HG02938 (cell line): ENCODE results near the gene RAB40AL.
"Not testable (repeated sequence)": the region's sequence is repeated elsewhere in the genome, so short reads cannot be mapped to it uniquely, and the experiment has no call there.

ENCODE experiments used
- ATAC-seq: cut with Tn5 transposase; IDR thresholded peaks from one replicate; pipeline ENCODE4 v1.9.1; 2021; ENCODE audit warnings: mild to moderate bottlenecking, moderate library complexity; ENCODE audit not compliant: unreplicated experiment

The RAB40AL gene, protein sequence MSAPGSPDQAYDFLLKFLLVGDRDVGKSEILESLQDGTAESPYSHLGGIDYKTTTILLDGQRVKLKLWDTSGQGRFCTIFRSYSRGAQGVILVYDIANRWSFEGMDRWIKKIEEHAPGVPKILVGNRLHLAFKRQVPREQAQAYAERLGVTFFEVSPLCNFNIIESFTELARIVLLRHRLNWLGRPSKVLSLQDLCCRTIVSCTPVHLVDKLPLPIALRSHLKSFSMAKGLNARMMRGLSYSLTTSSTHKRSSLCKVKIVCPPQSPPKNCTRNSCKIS

DNA sequence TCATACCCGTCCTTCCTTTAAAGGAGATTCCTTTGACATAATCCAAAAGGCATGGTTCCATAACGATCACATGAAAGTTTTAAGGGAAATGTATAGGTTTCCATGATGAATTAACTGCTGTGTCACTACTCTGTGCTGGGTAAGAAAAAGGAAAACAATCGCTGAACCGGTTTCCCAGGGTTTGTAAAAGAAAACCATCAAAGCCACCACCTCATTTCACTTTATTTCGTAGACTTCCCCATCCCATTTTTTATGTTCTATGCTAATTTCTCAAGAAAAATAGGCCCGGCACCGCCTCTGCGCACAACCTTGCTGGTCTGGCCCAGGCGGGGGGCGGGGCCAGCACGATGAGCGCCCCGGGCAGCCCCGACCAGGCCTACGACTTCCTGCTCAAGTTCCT lies at the start of gene RAB40AL:
Gene RAB40AL (plus strand): TSS at position 301 of the 400 bp plus-strand sequence. CDS start 47 bp downstream, at position 348.
- ATAC-seq: not testable (repeated sequence)

DNA sequence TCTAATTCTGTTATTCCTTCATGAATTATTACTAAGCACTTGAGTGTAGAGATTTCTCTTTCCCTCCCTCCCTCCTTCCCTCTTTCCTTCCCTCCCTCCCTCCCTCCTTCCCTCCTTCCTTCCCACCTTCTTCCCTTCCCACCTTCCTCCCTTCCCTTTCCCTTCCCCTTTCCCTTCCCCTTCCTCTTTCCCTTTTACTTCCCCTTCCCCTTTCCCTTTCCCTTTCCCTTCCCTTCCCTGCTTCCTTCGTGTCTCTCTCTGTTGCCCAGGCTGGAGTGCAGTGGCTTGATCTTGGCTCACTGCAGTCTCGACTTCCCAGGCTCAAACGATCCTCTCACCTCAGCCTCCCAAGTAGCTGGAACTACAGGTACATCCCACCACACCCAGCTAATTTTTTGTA lies 49.4 kb upstream of the RAB40AL start:
- no peak for ATAC-seq

DNA sequence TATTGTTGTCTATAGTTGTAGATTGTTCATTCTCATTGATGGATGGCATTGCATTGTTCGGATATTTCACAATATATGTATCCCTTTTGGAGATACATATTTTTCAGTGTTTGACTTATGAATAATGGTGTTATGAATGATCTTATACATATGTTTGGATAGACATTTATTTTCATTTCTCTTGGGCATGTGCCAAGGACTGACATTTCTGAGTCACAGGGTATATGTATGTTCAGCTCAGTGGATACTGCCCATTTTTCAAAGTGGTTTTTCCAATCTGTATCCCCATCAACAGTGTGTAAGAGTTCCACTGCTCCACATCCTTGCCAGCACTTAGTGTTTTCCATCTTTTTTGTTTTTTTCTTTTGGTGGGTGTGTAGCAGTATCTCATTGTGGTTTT lies 45.0 kb upstream of the RAB40AL start:
- ATAC-seq: no peak

DNA sequence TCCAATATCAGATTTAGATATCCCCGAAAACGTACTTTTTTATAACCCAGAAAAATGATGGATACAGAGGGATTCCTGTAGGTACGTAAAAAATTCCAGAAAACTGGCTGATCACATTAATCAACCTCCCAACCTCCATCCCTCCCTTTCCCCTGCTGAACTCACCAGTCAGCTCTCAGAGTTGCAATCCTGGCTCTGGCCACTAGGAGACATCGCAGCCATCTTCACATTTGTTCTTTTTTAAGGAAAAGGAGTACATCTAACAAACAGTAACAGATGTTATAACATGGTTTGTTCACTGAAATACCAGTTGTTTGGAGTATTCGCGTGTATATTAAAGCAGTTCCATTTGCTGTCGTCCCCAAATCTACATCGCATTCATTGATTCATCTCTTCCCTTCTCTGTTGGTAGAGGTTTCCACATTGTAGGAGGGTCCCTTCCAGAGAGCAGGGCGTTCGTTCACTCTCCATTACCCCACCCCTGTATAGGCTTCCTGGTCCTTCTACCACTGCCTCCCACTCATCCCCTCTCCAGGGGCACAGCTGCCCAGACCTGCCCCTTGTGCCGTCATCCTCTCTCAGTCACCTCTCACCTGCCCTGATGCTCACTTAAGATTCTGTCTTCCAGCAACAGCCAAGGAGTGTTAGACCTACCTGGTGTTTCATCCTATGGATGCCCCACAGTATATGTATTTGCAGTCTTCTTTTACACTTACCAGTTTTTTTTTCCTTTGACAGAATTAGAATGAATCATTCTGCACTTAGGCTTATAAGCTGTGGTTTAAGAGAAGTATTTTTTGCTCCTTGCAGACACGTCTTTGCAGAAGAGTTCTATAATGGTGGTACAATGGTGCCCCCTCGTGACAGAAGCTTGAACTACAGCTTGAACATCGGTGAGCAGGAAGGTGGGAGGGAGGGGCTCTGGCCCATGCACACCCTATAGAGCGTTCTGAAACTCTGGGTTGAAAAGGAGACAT lies 36.8 kb upstream of the RAB40AL start:
- ATAC-seq: peak; percentile 87

DNA sequence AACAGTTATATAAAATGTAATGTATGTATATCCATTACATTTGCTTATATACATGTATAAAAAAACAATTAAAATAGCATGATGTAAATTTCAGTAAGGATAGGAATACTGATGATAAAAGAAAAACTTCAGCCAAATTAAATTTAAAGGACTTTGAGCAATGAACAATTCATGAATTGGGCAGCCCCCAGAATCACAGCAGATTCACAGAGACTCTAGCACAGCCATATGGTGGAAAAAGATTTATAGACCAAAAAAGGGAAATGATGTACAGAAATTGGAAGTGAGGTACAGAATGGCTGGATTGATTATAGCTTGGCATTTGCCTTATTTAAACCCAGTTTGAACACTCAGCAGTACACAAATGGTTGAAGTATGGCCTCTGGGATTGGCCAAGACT lies 34.7 kb upstream of the RAB40AL start:
- ATAC-seq: no peak

DNA sequence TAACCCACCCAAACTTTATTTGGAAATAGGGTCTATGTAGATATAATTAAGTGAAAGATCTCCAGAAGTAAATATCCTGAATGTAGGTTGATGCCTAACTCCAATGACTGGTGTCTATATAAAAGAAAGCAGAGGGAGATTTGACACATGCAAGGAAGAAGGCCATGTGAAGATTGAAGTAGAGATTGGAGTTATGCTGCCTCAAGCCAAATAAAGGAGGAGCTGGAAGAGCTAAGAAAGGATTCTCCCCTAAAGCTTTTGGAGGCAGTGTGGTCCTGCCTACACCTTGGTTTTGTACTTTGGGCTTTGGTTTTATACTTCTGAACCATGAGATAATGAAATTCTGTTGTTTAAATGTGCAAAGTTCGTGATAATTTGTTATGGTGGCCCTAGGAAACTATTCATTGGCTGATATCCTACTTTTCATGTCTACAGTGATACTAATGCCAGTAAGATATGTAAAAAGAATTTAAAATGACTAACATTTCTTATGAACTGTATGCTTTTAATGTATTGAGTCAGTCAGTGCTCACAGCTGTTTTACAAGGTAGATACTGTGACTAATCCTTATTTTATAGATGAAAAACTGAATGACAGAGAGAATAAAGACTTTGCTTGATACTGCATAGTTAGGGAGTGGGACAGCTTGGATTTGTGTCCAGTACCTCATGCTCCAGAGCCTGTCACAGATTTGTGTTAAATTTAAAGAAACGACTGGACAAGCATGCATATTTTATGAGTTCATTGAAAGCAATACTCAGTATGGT lies 5.9 kb upstream of the RAB40AL start:
- ATAC-seq: no peak

DNA sequence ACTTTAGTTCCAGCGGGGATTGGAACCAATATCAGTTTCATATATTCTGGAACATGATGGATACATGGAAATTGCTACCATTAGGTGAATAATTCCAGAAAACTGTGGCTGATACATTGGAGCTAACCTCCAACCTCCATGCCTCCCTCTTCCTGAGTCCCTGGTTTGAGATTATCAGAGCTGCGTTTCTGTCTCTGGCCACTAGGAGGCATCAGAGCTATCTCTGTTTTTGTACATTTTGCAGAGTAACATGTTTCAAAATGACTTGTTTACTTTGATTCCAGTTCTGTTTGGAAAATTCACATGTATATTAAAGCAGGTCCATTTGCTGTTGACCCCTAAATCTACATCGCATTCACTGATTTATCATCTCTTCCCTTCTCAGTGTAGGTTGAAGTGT lies 2.4 kb upstream of the RAB40AL start:
- ATAC-seq: no peak

DNA sequence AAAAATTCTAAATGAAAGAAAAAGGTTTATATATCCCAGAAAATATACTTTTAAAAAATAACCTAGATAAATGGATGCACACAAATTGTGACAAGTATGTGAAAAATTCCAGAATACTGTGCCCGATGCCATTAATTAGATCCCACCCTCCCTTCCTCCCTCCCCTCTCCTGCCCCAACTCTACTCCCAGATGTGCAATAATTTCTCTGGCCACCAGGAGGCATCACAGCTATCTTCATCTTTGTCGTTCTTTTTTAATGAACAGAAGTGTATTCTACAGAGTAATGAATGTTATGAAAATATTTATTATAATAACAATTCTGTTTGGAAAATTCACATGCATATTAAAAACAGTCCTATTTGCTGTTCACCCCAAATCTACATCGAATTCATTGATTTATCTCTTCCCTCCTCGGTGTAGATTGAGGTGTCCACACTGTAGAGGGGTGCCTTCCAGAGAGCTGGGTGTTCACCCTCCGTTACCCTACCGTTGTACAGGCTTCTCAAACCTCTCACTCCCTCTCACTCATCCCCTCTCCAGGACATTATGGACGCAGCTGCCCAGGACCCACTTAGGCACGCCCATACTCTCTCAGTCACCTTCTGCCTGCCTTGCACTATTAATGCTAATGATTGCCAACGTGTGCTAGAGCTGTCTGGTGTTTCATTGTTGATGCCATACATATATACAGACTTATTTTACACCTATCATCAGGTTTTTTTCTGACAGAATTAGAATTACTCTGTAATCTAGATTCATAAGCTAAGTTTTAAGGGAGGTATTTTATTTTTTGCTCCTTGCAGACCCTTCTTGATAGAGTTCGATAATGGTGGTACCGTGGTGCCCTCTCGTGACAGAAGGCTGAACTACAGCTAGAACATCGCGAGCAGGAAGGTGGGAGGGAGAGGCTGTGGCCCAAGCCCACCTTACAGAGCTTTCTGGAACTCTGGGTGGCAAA lies 14.1 kb downstream of the RAB40AL start:
- peak; percentile 75 for ATAC-seq

DNA sequence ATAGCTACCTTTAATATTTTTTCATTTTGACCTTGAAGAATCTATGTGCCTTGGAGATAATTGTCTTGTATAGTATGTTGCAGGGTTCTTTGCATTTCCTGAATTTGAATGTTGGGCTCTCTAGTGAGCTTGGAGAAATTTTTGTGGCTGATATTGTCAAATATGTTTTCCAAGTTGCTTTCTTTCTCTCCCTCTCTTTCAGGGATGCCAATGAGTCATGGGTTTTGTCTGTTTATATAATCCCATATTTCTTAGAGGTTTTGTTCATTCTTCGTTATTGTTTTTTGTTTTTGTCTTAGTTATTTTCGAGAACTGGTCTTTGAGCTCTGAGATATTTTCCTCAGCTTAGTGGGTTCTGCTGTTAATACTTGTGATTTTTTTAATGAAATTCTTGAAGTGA lies 20.7 kb downstream of the RAB40AL start:
- no peak for ATAC-seq

DNA sequence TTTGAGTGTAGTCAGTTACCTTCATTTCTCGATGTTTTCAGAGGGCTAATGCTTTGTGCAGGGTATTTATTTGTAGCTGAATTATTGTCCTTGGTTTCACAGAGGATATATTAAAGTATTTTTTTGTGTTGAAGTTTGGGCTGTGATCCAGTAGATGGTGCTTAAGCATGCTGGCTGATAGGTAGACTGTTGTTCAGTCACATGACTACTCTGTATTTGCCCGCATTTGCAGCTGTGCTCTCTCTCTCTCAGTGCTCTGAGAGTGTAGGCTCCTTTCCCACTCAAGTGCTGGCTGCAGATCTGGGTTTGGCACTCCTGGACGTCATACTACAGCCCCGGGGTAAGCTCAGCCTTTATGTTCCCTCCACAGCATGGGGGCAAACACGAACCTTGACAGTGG lies 21.7 kb downstream of the RAB40AL start:
- no peak for ATAC-seq

DNA sequence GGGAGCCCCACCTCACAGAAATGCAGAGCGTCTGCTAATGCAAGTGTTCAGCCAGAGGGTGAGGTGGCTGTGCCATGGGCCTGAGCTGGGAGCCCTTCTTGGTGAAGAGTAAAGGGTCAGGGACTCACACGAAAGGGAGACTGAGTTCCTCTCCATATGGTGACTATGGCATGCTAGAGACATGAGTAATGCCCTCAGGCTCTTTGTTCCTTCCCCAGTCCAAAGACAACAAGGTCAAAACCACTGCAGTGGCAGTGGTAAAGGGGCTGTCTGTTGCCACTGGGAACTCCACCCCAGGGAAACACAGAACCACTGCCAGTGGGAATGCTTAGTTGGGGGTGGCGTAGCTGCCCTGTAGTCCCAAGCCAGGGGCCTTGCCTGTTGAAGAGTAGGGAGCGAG lies 22.4 kb downstream of the RAB40AL start:
- ATAC-seq: no peak

DNA sequence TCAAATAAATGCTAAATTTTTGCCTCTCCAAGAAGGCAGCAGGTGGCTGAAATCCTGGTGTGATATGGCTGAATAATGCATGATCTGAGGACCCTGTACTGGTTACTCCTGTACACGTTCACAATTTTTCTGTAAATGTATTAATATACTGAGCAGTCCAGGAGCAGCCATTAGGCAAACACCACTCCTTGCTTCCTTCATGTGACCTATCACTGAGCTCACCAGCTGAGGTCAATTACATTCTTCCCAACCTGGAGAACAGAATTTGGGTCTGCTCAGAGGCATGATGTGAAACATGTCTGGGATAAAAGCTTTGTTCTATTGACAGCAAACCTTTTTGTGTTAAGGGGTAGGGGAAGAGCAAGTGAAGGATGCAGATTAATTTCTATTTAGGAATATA lies 26.9 kb downstream of the RAB40AL start:
- ATAC-seq: no peak

DNA sequence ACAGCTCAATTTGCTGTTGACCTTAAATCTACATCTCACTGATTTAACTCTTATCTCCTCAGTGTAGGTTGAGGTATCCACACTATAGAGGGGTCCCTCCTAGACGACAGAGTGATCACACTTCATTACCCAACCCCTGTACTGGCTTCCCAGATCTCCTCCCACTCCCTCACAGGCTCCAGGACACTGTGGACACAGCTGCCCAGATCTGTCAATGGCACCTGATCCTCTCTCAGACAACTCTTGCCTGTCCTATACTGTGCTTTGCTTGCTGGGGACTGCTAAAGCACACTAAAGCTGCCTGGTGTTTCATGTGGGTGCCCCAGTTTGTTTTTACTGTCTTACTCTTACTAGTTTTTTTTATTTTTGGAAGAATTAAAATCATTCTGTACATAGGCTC lies 27.9 kb downstream of the RAB40AL start:
- no peak for ATAC-seq

DNA sequence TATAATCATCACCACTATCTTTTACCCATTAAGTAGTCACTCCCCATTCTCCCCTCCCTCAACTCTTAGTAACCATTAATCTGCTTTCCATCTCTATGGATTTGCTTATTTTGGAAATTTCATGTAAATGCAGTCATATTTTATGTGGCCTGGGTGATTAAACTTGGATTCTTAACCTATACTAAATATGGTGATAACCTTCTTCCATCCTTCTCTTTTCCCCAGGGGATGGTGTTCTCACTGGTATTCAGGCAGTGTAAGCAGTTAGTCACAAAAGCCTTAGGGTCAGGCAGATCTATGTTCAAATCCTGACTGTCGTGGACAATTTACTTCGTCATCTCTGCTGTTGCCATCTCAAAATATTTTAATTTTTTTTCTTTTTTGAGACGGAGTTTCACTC lies 29.6 kb downstream of the RAB40AL start:
- ATAC-seq: no peak

DNA sequence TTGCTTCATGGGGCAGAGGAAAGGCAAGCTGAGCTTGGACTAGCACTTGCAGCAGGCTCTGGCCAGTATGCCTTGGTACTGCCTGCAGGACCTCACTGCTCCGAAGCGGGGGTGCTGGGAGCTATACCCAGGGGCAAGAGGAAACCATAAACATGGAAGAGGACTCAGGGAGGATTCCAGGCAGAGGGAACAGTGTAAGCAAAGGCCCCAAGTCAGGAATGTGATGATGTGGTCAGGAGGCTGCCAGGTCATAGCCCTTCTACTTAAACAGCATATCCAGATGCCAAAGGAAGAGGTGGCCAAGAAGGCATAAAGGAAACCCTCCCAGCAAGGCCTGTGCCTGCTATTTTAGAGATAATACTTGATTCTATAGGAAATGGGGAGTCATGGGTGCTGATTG lies 31.1 kb downstream of the RAB40AL start:
- ATAC-seq: no peak

DNA sequence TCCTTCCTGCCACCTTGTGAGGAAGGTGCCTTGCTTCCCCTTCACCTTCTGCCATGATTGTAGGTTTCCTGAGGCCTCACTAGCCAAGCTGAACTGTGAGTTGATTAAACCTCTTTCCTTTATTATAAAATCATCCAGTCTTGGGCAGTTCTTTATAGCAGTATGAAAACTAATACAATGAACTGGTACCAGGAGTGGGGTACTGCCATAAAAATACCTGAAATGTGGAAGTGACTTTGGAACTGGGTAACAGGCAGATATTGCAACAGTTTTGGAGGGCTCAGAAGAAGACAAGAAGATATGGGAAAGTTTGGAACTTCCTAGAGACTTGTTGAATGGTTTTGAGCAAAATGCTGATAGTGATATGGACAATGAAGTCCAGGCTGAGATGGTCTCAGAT lies 34.5 kb downstream of the RAB40AL start:
- not testable (repeated sequence) for ATAC-seq

DNA sequence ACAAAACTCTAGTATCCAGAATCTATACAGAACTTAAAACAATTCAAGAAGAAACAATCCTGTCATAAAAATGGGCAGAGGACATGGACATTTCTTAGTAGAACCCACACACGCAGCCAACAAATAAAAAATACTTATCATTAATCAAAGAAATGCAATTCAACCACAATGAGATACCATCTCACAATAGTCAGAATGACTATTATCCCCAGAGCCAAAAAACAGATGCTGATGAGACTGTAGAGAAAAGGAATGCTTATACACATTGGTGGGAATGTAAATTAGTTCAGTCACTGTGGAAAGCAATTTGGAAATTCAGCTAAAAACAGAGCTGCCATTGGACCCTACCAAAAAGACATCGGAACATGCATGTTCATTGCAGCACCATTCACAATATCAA lies 37.9 kb downstream of the RAB40AL start:
- no peak for ATAC-seq

DNA sequence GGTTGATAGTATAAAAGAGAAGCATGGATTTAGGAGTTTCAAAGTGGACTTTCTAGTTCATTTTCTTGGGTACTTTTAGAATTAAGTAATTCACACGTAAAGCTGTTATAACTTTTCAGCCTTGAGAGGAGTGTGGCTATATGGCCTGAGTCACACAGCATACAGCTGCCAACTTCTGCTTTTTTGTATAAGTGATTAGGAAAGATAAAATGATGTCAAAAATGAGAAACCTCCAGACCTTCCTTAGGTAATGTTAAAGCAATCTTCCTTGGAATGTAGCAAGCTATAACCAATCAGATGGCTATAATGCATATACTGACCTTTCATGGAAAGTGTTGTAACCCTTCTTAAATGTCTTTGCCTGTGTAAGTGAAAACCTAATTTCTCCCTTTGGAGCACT lies 39.2 kb downstream of the RAB40AL start:
- no peak for ATAC-seq

DNA sequence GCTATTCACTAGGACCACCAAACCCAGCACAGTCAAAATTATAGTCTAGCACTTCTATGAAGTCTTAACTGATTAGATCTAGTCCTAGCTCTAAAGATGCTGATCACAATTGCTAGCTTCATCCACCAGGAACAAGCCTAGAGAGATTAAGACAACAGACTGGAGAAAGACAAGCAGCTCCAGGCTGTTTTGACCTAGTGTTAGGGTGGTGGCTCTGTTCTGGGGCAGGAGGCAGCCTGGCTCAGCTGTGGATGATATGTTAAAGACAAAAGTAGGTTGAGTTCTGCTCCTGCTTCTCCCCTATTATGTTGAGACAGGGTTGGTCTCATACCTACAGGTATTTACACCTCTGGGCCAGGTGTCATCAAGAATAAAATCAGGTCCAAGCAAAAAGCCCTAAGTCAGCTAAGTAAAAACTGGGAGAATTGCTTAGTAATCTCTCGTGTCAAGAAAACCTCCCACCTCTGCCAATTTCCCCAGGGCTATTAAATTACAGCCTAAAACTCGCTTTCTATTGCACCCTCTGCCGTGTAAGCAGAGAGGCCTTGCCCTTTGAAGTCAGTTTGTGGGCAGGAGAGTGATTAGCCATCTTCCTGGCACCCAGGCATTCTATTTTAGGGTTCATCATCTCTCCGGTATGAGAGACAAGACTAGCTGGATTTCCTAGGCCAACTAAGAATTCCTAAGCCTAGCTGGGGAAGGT lies 39.9 kb downstream of the RAB40AL start:
- no peak for ATAC-seq

DNA sequence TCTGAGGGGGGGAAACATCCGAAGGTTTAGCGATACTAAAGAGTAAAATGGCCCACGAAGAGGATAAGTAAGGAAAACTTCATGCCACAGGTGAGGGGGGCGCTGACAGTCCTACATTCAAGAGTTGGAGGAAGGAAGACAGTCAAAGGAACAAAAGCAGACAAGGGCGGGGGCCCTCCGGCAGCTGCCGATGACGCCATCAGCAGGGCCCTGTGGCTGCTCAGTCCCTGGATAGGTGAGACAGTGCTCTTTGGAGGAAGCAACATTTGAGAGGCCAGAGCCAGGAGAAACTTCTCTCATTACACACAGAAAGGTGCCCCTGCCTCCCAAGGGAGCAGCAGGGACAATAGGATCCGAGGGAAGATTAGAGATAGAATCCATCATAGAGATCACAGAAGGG lies 41.5 kb downstream of the RAB40AL start:
- no peak for ATAC-seq
